GM12875 (cell line): ENCODE data around the gene SEC23A.

Source experiments
- H3K4me3 ChIP-seq: one replicate; pipeline ENCODE4 v1.5.1; 2011; ENCODE audit warnings: low read depth, low read length, control low read depth
- TF ChIP-seq, protein P1 (sequence below): IDR thresholded peaks from 2 replicates; pipeline ENCODE4 v1.5.1; 2011; ENCODE audit warnings: low read depth, mild to moderate bottlenecking, control low read depth, inconsistent platforms, low read length, moderate library complexity, borderline replicate concordance; ENCODE audit not compliant: insufficient read depth

Gene SEC23A

DNA sequence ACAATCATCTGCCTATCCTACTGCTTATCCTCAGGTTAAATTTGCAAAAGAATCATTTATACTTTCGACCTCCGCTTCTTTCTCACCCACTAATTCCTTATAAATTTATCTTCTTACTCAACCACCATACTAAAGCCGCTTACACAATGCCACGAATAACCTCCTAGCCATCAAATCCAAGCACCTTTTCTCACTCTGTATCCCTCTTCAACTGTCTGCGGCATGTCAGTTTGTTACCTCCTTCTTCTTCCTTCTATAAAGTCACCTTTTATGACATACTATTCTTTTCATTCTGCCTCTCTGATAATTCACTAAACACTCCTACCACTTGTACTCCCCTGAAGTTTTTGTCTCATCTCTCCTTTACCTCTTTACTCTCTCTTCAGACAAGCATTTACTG is 66.3 kb downstream of the SEC23A start:
- TF ChIP-seq, protein P1, sequence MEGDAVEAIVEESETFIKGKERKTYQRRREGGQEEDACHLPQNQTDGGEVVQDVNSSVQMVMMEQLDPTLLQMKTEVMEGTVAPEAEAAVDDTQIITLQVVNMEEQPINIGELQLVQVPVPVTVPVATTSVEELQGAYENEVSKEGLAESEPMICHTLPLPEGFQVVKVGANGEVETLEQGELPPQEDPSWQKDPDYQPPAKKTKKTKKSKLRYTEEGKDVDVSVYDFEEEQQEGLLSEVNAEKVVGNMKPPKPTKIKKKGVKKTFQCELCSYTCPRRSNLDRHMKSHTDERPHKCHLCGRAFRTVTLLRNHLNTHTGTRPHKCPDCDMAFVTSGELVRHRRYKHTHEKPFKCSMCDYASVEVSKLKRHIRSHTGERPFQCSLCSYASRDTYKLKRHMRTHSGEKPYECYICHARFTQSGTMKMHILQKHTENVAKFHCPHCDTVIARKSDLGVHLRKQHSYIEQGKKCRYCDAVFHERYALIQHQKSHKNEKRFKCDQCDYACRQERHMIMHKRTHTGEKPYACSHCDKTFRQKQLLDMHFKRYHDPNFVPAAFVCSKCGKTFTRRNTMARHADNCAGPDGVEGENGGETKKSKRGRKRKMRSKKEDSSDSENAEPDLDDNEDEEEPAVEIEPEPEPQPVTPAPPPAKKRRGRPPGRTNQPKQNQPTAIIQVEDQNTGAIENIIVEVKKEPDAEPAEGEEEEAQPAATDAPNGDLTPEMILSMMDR = no peak

GRCh38 chr14:39035336-39035735 is 67.7 kb downstream of the SEC23A start:
- TF ChIP-seq, protein P1 = no peak

More for the DNA sequence above, 66.3 kb downstream of the SEC23A start:
- H3K4me3 ChIP-seq = no peak overlapping the region

DNA sequence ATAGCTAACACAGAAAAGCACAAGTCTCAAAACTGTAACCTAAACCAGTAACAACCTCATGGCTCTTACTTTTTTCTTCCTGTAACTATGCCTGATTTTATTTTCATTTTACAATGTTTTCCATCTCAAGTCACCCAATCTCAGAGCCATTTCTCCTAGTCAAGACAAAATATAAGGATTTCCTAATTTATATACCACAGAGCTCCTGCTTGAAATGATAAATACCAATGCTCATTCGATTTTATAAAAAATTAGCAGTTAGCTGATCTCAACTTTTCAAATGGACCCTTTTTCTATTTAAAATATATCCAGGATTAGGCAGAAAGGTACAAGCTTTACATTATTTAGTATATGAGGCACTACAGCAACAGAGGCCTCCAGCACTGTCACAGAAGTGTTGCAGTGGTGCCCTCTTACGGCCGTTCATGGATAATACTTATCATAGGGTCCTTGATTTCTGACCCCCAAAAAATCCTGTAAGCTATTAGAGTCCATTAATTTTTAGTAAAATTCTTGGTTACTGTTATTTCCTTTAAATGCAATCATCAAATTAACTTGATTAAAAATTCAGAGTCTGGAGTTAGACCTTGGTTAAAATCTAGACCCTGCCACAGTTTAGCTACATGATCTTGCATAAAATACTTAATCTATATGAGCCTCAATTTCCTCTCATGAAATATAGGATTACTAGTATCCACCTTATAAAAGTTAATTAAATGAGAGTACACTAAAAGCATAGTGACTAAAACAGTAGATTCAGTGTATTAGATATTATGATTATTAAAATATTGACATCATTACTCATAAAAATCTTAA is 68.3 kb downstream of the SEC23A start:
- no peak overlapping the region for H3K4me3 ChIP-seq
- TF ChIP-seq, protein P1 = no peak

More at GRCh38 chr14:39035336-39035735, 67.7 kb downstream of the SEC23A start:
- no peak overlapping the region for H3K4me3 ChIP-seq

GRCh38 chr14:39033371-39033770 is 69.7 kb downstream of the SEC23A start:
- no peak overlapping the region for H3K4me3 ChIP-seq

DNA sequence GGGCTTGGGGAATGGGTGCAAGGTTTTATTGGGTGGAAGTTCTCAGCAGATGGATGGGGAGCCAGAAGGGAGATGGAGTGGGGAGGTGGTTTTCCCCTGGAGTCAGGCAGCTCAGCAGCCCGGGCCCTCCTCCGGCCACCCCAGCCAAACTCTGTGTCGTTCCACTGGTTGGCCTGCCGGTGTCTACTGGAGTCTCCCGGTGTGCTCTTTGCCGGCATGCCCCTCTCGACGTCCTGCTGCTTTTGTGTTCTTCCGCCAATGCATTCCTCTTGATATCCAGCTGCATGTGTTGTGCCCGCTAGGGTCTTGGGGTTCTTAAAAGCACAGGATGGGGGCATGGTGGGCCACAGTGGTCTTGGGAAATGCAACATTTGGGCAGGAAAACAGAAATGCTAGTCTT is 72.8 kb downstream of the SEC23A start:
- no peak overlapping the region for H3K4me3 ChIP-seq
- TF ChIP-seq, protein P1 = no peak

More at GRCh38 chr14:39033371-39033770, 69.7 kb downstream of the SEC23A start:
- TF ChIP-seq, protein P1 = no peak

- H3K4me3 ChIP-seq = no peak overlapping the region
- TF ChIP-seq, protein P1 = no peak
These were observed 73.2 kb downstream of the SEC23A start for GRCh38 chr14:39029789-39030188.

- TF ChIP-seq, protein P1 = no peak
- H3K4me3 ChIP-seq = no peak overlapping the region
These were observed 74.4 kb downstream of the SEC23A start for GRCh38 chr14:39028620-39029019.
